ENCODE measurements around the gene EFCAB6.

The EFCAB6 gene

DNA sequence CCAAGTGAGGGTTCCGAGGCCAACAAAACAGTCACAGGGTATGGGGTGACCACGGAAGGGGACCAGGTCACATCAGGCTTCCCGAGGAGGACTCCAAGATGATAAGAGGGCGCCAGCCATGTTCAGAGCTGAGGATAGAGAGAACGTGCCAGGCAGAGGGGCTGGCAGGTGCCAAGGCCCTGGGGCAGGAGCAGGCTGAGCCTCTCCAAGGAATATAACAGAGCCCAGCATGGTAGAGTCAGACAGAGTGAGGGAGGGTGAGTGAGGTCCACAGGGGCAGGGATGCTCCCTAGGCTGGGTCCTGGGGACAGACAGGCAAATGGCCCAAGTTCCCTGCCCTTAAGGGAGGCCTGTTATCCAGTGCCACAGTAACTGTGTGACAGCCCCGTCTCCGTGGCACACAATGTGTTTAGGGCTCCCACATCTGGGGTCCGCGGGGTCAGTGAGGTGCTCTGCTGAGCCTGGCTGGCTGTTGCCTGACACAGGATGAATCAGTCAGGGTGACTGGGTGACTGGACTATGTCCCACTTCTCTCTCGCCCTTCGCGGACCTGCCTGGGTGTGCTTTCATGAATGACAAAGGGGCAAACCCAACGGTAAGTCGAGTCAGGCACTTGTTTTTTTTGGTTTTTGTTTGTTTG, 295.0 kb downstream of the EFCAB6 start:
- no peak overlapping the region for H3K4me3 ChIP-seq (ENCODE audit: severe bottlenecking)
- no peaks in the 10 kb centered on the region for H3K27me3 ChIP-seq (ENCODE audit: insufficient read depth, poor library complexity, severe bottlenecking)
- ATAC-seq (ENCODE audit: low read depth) (no peak), DNase-seq (ENCODE audit: low spot score) (no peak)
- H3K27ac ChIP-seq (ENCODE audit: poor library complexity, severe bottlenecking) = no peak overlapping the region
- TF ChIP-seq, protein P1, sequence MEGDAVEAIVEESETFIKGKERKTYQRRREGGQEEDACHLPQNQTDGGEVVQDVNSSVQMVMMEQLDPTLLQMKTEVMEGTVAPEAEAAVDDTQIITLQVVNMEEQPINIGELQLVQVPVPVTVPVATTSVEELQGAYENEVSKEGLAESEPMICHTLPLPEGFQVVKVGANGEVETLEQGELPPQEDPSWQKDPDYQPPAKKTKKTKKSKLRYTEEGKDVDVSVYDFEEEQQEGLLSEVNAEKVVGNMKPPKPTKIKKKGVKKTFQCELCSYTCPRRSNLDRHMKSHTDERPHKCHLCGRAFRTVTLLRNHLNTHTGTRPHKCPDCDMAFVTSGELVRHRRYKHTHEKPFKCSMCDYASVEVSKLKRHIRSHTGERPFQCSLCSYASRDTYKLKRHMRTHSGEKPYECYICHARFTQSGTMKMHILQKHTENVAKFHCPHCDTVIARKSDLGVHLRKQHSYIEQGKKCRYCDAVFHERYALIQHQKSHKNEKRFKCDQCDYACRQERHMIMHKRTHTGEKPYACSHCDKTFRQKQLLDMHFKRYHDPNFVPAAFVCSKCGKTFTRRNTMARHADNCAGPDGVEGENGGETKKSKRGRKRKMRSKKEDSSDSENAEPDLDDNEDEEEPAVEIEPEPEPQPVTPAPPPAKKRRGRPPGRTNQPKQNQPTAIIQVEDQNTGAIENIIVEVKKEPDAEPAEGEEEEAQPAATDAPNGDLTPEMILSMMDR (IDR thresholded peaks at IDR 0.05; ENCODE audit: poor library complexity, severe bottlenecking) = no peak
- no peaks in the 10 kb centered on the region for H3K36me3 ChIP-seq (ENCODE audit: low read depth)
- peaks cover 9% of the 10 kb centered on the region for H3K4me1 ChIP-seq (ENCODE audit: insufficient read depth, poor library complexity, severe bottlenecking)
- no peaks in the 10 kb centered on the region for H3K9me3 ChIP-seq (ENCODE audit: severe bottlenecking)

- Histone ChIP-seq H3K36me3 (ENCODE audit: low read depth) (no peaks in the 10 kb centered on the region), H3K4me1 (ENCODE audit: insufficient read depth, poor library complexity, severe bottlenecking) (peaks cover 11% of the 10 kb centered on the region), H3K27me3 (ENCODE audit: insufficient read depth, poor library complexity, severe bottlenecking) (no peaks in the 10 kb centered on the region), H3K27ac (ENCODE audit: poor library complexity, severe bottlenecking) (no peak overlapping the region), H3K9me3 (ENCODE audit: severe bottlenecking) (no peaks in the 10 kb centered on the region), H3K4me3 (ENCODE audit: severe bottlenecking) (no peak overlapping the region)
- DNase-seq (ENCODE audit: low spot score) (no peak), ATAC-seq (ENCODE audit: low read depth) (no peak)
- TF ChIP-seq, protein P1 (IDR thresholded peaks at IDR 0.05; ENCODE audit: poor library complexity, severe bottlenecking) = no peak
Observed at GRCh38 chr22:43516386-43516785, 295.7 kb downstream of the EFCAB6 start.

GRCh38 chr22:43515902-43516301, 296.2 kb downstream of the EFCAB6 start:
- no peak for DNase-seq (ENCODE audit: low spot score)

DNA sequence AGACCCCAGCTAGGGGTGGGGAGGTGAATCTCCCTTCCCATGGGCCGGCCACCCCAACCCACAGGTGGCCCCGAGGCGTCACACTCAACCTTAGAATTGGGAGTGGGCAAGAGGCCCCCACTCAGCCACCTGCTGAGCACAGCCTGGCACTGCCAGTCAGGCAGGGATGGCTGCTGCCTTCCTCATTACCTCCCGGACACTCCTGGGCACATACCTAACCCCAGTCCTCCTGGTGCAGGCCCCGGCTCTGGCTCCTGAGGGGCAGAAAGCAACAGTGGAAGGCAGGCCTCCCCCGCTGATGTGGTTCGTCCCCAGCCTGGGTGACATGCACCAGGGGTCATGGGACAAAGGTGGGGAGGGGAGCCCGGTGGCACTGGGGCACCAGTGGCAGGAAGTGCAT, 296.7 kb downstream of the EFCAB6 start:
- DNase-seq (ENCODE audit: low spot score) (no peak), ATAC-seq (ENCODE audit: low read depth) (no peak)
- no peaks in the 10 kb centered on the region for H3K9me3 ChIP-seq (ENCODE audit: severe bottlenecking)
- H3K4me1 ChIP-seq (ENCODE audit: insufficient read depth, poor library complexity, severe bottlenecking) = peaks cover 11% of the 10 kb centered on the region
- no peaks in the 10 kb centered on the region for H3K36me3 ChIP-seq (ENCODE audit: low read depth)
- no peak overlapping the region for H3K4me3 ChIP-seq (ENCODE audit: severe bottlenecking)
- TF ChIP-seq, protein P1 (IDR thresholded peaks at IDR 0.05; ENCODE audit: poor library complexity, severe bottlenecking) = no peak
- H3K27me3 ChIP-seq (ENCODE audit: insufficient read depth, poor library complexity, severe bottlenecking) = no peaks in the 10 kb centered on the region
- no peak overlapping the region for H3K27ac ChIP-seq (ENCODE audit: poor library complexity, severe bottlenecking)

More at GRCh38 chr22:43515902-43516301, 296.2 kb downstream of the EFCAB6 start:
- Histone ChIP-seq H3K4me3 (ENCODE audit: severe bottlenecking) (no peak overlapping the region), H3K27me3 (ENCODE audit: insufficient read depth, poor library complexity, severe bottlenecking) (no peaks in the 10 kb centered on the region), H3K36me3 (ENCODE audit: low read depth) (no peaks in the 10 kb centered on the region), H3K4me1 (ENCODE audit: insufficient read depth, poor library complexity, severe bottlenecking) (peaks cover 14% of the 10 kb centered on the region), H3K27ac (ENCODE audit: poor library complexity, severe bottlenecking) (no peak overlapping the region), H3K9me3 (ENCODE audit: severe bottlenecking) (no peaks in the 10 kb centered on the region)
- no peak for ATAC-seq (ENCODE audit: low read depth)
- TF ChIP-seq, protein P1 (IDR thresholded peaks at IDR 0.05; ENCODE audit: poor library complexity, severe bottlenecking) = no peak

- TF ChIP-seq, protein P1 (IDR thresholded peaks at IDR 0.05; ENCODE audit: poor library complexity, severe bottlenecking) = no peak
- no peak for ATAC-seq (ENCODE audit: low read depth)
- no peak overlapping the region for H3K4me3 ChIP-seq (ENCODE audit: severe bottlenecking)
- no peaks in the 10 kb centered on the region for H3K27me3 ChIP-seq (ENCODE audit: insufficient read depth, poor library complexity, severe bottlenecking)
- no peak overlapping the region for H3K27ac ChIP-seq (ENCODE audit: poor library complexity, severe bottlenecking)
- H3K4me1 ChIP-seq (ENCODE audit: insufficient read depth, poor library complexity, severe bottlenecking) = peaks cover 11% of the 10 kb centered on the region
- no peaks in the 10 kb centered on the region for H3K9me3 ChIP-seq (ENCODE audit: severe bottlenecking)
- no peak for DNase-seq (ENCODE audit: low spot score)
- H3K36me3 ChIP-seq (ENCODE audit: low read depth) = no peaks in the 10 kb centered on the region
Observed at GRCh38 chr22:43514476-43515157, 297.5 kb downstream of the EFCAB6 start.
